Left ventricle myocardium inferior (tissue), 1 donor: Measurements from ENCODE around the gene PIGS. TPM values are rescaled to one million over a fixed set of nuclear protein-coding genes. Genes with fewer than 3 reads are reported as not detected.
A peak's percentile ranks its signal among the peaks of the same experiment; 100 is the strongest.

Experiments used
- DNase-seq: peaks from one replicate; pipeline ENCODE4 v3.0.0-alpha.2; 2020
- H3K27ac ChIP-seq: fragments of 200-600 bp; replicated peaks from 2 replicates; pipeline ENCODE4 v1.8.0; 2021
- H3K27me3 ChIP-seq: fragments of 200-600 bp; 2 replicates; pipeline ENCODE4 v1.8.0; 2021; ENCODE audit warnings: low read depth
- H3K36me3 ChIP-seq: fragments of 200-600 bp; 2 replicates; pipeline ENCODE4 v1.8.0; 2021
- H3K4me1 ChIP-seq: fragments of 200-600 bp; 2 replicates; pipeline ENCODE4 v1.8.0; 2021
- H3K4me3 ChIP-seq: fragments of 200-600 bp; 2 replicates; pipeline ENCODE4 v1.8.0; 2021; ENCODE audit warnings: mild to moderate bottlenecking, moderate library complexity
- H3K9me3 ChIP-seq: fragments of 200-600 bp; replicated peaks from 2 replicates; pipeline ENCODE4 v1.8.0; 2021
- intact Hi-C: fragments of 100-400 bp; cut with micrococcal nuclease; formaldehyde crosslinking; loops from one replicate; pipeline ENCODE4 v1.11.0; 2022
- long read RNA-seq: library from polyadenylated mRNA; unstranded; transcript quantifications from one replicate; pipeline ENCODE4 v2.0.0, GENCODE V29; 2021
- total RNA-seq: library from RNA; stranded (reverse); fragmentation: NEBNext Ultra II Directional; extraction: Animal tissue kit (Norgen Biotek cat#: 25700); gene quantifications from one replicate; pipeline ENCODE4 v1.2.1, GENCODE V29; 2021
- TF ChIP-seq, protein P1 (sequence below): fragments of 200-600 bp; IDR thresholded peaks from 2 replicates; pipeline ENCODE4 v1.8.0; 2021; ENCODE audit warnings: antibody characterized with exemption, mild to moderate bottlenecking, borderline replicate concordance
- donor health status: DM: no; HTN: yes; CAD: no; lungs with severe emphysema.

Gene PIGS
- 38.2 TPM for total RNA-seq
- long read RNA-seq, transcript PIGS-202 (12 exons, 2,877 nt) = major isoform, 84 of 123 reads
- long read RNA-seq, transcript PIGS-203 (11 exons, 2,815 nt) = minor isoform, 18 of 123 reads
- long read RNA-seq, partial matches to known transcripts = 12 of 123 reads
- long read RNA-seq, other reads (novel, unspliced or antisense) = 8 of 123 reads

DNA sequence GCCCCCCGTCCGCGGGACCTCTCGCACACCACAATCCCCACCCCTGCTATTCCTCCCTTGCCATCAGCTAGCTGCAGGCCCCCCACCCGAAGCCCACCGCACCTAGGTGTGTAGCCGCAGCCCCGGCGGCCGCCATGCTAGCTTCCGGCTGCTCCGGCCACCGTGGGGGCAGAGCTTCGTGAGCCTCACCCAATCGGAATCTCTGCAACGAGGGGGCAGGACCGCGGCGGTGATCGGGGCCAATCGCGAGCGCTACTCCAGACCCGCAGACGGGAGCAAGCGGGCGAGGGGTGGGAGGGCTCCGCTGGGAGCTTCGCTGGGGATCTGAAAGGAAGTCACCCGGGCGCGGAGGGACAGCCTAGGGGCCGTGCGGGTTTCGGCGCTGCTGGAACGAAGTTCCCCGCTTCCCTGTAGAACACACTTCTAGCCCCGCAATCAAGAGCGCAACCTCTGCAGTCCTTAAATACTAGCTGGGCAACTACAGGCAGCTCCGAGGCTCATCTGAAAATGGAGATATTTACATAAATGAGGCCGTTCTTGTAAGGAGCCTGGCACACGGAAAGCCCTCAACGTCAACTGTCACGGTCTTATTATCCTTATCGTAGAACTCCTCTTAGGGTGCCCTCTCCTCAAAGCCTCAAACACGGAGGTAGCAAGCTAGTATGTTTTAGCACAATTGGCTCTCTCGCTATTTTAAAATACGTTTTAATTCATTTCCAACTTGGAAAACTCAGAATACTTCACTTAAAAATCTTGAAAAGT is at the start of gene PIGS:
Gene PIGS, minus strand, starts transcription at position 164 of the 762 bp plus-strand sequence. Its CDS starts 28 bp downstream, at position 136.
- Histone ChIP-seq H3K9me3 (no peaks in the 10 kb centered on the region), H3K36me3 (peaks cover 14% of the 10 kb centered on the region), H3K4me3 (peak within 1 kb of the TSS; percentile 93), H3K4me1 (peaks cover 62% of the 10 kb centered on the region), H3K27ac (peak within 1 kb of the TSS; percentile 84), H3K27me3 (no peaks in the 10 kb centered on the region)
- TF ChIP-seq, protein P1, sequence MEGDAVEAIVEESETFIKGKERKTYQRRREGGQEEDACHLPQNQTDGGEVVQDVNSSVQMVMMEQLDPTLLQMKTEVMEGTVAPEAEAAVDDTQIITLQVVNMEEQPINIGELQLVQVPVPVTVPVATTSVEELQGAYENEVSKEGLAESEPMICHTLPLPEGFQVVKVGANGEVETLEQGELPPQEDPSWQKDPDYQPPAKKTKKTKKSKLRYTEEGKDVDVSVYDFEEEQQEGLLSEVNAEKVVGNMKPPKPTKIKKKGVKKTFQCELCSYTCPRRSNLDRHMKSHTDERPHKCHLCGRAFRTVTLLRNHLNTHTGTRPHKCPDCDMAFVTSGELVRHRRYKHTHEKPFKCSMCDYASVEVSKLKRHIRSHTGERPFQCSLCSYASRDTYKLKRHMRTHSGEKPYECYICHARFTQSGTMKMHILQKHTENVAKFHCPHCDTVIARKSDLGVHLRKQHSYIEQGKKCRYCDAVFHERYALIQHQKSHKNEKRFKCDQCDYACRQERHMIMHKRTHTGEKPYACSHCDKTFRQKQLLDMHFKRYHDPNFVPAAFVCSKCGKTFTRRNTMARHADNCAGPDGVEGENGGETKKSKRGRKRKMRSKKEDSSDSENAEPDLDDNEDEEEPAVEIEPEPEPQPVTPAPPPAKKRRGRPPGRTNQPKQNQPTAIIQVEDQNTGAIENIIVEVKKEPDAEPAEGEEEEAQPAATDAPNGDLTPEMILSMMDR = peak; percentile 13
- peak; percentile 97 for DNase-seq
- intact Hi-C loops = no loop called here

DNA sequence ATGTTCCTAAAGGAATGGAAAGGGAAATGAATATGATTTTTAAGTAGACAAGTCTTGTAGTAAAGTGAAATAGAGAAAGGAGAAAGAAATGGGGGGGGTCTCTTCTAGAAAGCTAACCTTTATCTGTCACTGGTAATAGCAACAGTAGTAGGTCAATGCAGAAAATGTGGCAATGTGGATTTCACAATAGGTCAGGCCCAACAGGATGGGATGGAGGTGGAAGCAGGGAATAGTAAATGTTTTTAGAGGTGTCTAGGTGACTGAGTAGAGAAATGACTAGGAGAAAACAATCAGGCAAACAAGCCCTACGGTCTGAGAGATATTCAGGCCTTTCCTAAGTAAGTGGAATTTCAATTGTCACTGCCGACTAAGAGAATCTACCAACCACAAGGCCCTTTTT is 48.7 kb upstream of the PIGS start:
- DNase-seq = no peak
- TF ChIP-seq, protein P1 = no peak
- H3K4me1 ChIP-seq = peaks cover 16% of the 10 kb centered on the region
- H3K27ac ChIP-seq = no peak overlapping the region
- intact Hi-C loops = no loop called here
- no peaks in the 10 kb centered on the region for H3K9me3 ChIP-seq
- peaks cover 98% of the 10 kb centered on the region for H3K36me3 ChIP-seq
- no peak overlapping the region for H3K4me3 ChIP-seq
- H3K27me3 ChIP-seq = no peaks in the 10 kb centered on the region

DNA sequence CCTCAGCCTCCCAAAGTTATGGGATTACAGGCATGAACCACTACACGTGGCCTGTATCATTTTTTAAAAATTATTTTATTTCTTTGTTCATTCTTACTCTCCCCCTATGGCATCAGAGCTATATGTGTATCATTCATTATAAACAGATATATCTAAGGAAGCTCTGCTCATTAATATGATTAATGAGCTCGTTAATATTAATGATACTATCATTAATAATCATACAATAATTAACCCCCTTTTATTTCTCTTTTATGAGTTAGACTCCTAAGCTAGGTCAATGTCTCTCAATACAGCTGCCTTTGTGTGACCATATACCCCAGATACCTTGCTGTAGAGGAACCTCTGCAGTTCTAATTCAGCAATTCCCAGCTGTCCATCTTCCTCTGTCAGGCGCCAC is 47.1 kb upstream of the PIGS start:
- H3K4me1 ChIP-seq = peaks cover 7% of the 10 kb centered on the region
- no peak overlapping the region for H3K27ac ChIP-seq
- no peaks in the 10 kb centered on the region for H3K27me3 ChIP-seq
- intact Hi-C loops = no loop called here
- peaks cover 95% of the 10 kb centered on the region for H3K36me3 ChIP-seq
- H3K9me3 ChIP-seq = no peaks in the 10 kb centered on the region
- DNase-seq = no peak
- TF ChIP-seq, protein P1 = no peak
- H3K4me3 ChIP-seq = no peak overlapping the region

DNA sequence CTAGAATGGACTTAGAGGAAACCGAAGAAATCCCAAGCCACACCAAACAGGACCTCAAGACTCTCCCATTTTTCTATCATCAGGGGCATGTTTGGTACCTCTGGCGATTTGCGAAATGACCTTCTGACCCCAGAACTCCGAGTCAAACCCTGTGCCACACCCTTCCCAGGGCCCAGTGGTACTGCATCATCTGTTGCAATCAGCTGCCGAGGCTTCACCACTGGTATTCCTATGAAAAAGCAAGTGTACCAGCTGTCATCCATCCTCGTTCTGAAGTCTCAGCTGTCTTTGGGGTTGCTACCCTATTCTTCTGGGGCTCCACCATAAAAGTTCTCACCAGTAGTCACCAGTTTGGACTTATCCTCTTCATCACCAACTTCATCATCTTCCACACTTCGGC is 45.0 kb upstream of the PIGS start:
- H3K27ac ChIP-seq = no peak overlapping the region
- H3K4me1 ChIP-seq = no peaks in the 10 kb centered on the region
- H3K27me3 ChIP-seq = no peaks in the 10 kb centered on the region
- DNase-seq = no peak
- H3K4me3 ChIP-seq = no peak overlapping the region
- H3K9me3 ChIP-seq = no peaks in the 10 kb centered on the region
- intact Hi-C loops = no loop called here
- TF ChIP-seq, protein P1 = no peak
- peaks cover 74% of the 10 kb centered on the region for H3K36me3 ChIP-seq

DNA sequence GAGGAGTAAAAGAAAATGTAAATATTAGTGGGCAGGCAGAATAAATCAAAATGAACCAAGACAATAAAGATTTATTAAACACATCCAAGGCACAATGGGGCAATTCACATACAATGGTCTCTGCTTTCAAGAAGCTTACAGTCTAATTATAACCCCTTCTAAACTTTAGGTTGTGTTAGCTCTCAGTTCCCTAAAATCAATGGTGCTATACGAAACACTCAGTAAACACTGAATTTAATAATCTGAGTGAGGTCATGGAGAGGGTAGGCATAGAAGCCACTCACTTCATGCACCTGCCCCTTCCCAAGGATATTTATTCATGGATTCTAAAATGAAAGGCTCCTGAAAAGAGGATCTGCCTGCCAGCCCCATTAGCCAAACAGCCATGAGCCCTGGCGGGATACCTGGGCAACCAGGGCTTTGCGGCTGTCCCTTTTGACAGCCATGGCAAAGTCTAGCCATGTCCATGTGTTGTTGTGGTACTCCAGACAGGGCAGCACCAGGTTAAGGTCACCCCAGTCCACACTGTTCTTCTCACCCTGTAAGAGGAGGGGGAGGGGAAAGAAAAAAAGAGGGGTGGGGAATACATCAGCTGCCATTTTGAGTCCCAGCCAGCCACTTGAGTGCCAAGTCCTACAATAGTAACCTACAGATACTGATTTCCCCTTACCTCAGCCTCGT is 44.1 kb upstream of the PIGS start:
- Histone ChIP-seq H3K9me3 (no peaks in the 10 kb centered on the region), H3K27me3 (no peaks in the 10 kb centered on the region), H3K36me3 (peaks cover 65% of the 10 kb centered on the region), H3K27ac (no peak overlapping the region), H3K4me3 (no peak overlapping the region), H3K4me1 (no peaks in the 10 kb centered on the region)
- TF ChIP-seq, protein P1 = no peak
- DNase-seq = no peak
- intact Hi-C loops = no loop called here
